Measurements from ENCODE around the gene ZNF407. TPM values are rescaled to one million over a fixed set of nuclear protein-coding genes. Genes with fewer than 3 reads are reported as not detected.

Gene ZNF407
- total and polyA plus RNA-seq, 7 experiments from 2014 or later: 6.8 to 31.3 (median 27.9) TPM

DNA sequence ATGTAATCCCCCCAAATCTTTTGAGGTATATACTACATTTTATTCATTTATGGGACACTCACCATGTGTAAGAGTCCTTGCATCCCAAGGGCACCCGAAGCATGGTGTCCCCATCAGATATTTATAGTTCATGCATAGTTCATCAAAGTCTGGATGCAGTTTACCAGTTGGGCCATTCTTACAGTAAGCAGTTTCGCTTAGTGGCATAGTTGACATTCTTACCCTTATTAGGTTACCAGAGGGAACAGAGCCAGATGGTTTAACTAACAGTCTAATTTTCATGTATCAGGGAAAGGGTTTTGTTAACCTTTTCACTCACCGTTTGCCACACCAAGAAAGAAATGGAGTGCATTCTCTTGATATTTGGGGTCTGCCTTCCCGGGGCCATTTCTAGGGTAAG is 7.1 kb downstream of the ZNF407 start:
- Mint-ChIP-seq H3K36me3 (peaks cover 0 to 19% (median 12%) of the 10 kb centered on the region in 5 donors), H3K27me3 (no peaks in the 10 kb centered on the region), H3K27ac (no peak overlapping the region), H3K9me3 (peaks cover 0 to 2% (median 0%) of the 10 kb centered on the region in 11 donors), H3K4me1 (peaks cover 20 to 66% (median 53%) of the 10 kb centered on the region in 7 donors), H3K4me3 (no peak overlapping the region)
- POLR2A ChIA-PET: interaction anchor here (0.7 kb wide), 1 partner anchor 1272 kb away, joined by 3 read pairs; no protein-coding TSS in a partner anchor
- H3K4me3 ChIP-seq (ENCODE audit: low read length): no peak overlapping the region
- no peak for DNase-seq
- no peaks in the 10 kb centered on the region for H3K36me3 ChIP-seq (ENCODE audit: control insufficient read depth in 2 of 3, insufficient read depth in 3 of 3, low read length in 3 of 3)
- no peak overlapping the region for H3K27ac ChIP-seq (ENCODE audit: low read depth, low read length)
- no peak for ATAC-seq
- H3K4me1 ChIP-seq (ENCODE audit: control insufficient read depth in 2 of 2, insufficient read depth in 2 of 2, low read length in 2 of 2): peaks cover 0 to 2% of the 10 kb centered on the region in 2 donors
- intact Hi-C loops (cut with micrococcal nuclease): no loop called here
- no peaks in the 10 kb centered on the region for H3K27me3 ChIP-seq (ENCODE audit: control insufficient read depth in 2 of 2, insufficient read depth in 2 of 2, low read length in 2 of 2)
- no peaks in the 10 kb centered on the region for H3K9me3 ChIP-seq (ENCODE audit: control insufficient read depth in 2 of 3, low read length in 3 of 3)
- CTCF ChIA-PET: no interaction called here

DNA sequence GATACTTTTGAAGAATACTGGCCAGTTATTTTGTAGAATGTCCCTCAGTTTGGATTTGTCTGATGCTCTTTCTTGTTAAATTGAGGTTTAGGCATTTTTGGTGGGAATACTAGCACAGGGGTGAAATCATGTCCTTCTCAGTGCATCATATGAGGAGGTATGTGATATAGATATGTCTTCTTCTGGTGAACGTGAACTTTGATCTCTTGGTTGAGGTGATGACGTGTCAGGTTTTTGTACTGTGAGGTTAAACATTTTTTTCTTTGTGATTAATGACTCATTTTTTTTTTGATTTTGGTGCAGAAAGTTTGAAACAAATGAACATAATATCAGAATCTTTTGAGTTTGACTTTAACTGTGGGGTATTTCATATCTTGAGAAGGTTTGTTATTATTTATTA is 11.0 kb downstream of the ZNF407 start:
- CTCF ChIA-PET: no interaction called here

DNA sequence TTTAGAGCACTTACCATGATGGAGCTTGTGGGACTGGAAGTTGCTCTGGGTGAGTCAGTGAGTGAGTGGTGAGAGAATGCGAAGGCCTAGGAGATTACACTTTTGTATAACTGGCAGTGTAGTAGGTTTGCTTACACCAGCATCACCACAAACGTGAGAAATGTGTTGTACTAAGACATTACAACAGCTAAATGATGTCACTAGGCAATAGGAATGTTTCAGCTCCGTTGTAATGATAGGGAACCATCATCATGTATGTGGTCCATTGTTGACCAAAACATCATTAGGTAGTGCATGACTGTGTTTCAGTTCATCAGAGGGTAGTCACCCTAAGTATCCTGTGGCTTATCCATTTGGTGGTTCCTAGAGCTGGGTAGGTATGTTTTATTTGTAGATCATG is 11.9 kb downstream of the ZNF407 start:
- CTCF ChIA-PET: no interaction called here
- no peak overlapping the region for H3K27ac Mint-ChIP-seq

More for the DNA sequence above, 11.0 kb downstream of the ZNF407 start:
- Mint-ChIP-seq H3K36me3 (peaks cover 0 to 16% (median 0%) of the 10 kb centered on the region in 5 donors), H3K9me3 (no peaks in the 10 kb centered on the region), H3K27ac (peak overlapping the region in 1 of 9 donors; percentile 8), H3K4me3 (no peak overlapping the region), H3K27me3 (no peaks in the 10 kb centered on the region), H3K4me1 (peaks cover 6 to 68% (median 53%) of the 10 kb centered on the region in 7 donors)
- no peak for DNase-seq
- no peaks in the 10 kb centered on the region for H3K9me3 ChIP-seq (ENCODE audit: control insufficient read depth in 2 of 3, low read length in 3 of 3)
- H3K4me3 ChIP-seq (ENCODE audit: low read length): no peak overlapping the region
- POLR2A ChIA-PET: no interaction called here
- intact Hi-C loops (cut with micrococcal nuclease): no loop called here
- H3K36me3 ChIP-seq (ENCODE audit: control insufficient read depth in 2 of 3, insufficient read depth in 3 of 3, low read length in 3 of 3): no peaks in the 10 kb centered on the region
- no peaks in the 10 kb centered on the region for H3K27me3 ChIP-seq (ENCODE audit: control insufficient read depth in 2 of 2, insufficient read depth in 2 of 2, low read length in 2 of 2)
- no peak overlapping the region for H3K27ac ChIP-seq (ENCODE audit: low read depth, low read length)
- peaks cover 0 to 8% of the 10 kb centered on the region in 2 donors for H3K4me1 ChIP-seq (ENCODE audit: control insufficient read depth in 2 of 2, insufficient read depth in 2 of 2, low read length in 2 of 2)
- ATAC-seq: no peak

DNA sequence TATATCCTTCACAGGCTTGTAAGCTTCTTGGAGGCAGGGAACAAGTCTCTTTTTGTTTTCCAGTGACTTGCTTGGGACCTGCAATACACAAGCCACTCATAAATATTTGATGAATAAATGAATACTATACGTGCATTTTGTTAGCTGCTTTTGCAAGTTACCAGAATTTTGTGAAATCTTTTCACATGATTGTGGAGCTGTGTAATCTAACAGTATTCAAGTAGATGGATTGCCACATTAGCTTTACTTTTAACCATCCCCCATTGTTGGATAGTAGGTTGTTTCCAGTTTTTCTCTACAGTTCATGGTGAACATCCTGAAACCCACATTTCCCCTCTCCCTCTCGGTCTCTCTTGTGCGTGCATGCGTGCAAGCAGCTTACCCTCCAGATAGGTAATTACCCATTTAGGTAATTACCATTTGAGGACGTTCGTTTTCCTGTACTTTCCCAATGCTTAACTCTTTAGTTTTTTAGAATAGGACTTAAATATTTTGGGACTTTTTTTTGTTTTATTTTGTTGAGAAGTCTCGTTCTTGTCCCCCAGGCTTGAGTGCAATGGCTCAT is 12.5 kb downstream of the ZNF407 start:
- H3K36me3 ChIP-seq (ENCODE audit: control insufficient read depth in 2 of 3, insufficient read depth in 3 of 3, low read length in 3 of 3): no peaks in the 10 kb centered on the region
- CTCF ChIA-PET: no interaction called here
- Mint-ChIP-seq H3K9me3 (peaks cover 0 to 7% (median 0%) of the 10 kb centered on the region in 11 donors), H3K27me3 (no peaks in the 10 kb centered on the region), H3K27ac (no peak overlapping the region), H3K4me1 (peaks cover 6 to 67% (median 50%) of the 10 kb centered on the region in 7 donors), H3K4me3 (no peak overlapping the region), H3K36me3 (peaks cover 0 to 16% (median 0%) of the 10 kb centered on the region in 5 donors)
- POLR2A ChIA-PET: interaction anchor here (1.2 kb wide), 1 partner anchor 11 kb away, joined by 5 read pairs; no protein-coding TSS in a partner anchor
- no peak for DNase-seq
- H3K9me3 ChIP-seq (ENCODE audit: control insufficient read depth in 2 of 3, low read length in 3 of 3): no peaks in the 10 kb centered on the region
- H3K4me3 ChIP-seq (ENCODE audit: low read length): no peak overlapping the region
- no peaks in the 10 kb centered on the region for H3K27me3 ChIP-seq (ENCODE audit: control insufficient read depth in 2 of 2, insufficient read depth in 2 of 2, low read length in 2 of 2)
- H3K4me1 ChIP-seq (ENCODE audit: control insufficient read depth in 2 of 2, insufficient read depth in 2 of 2, low read length in 2 of 2): peaks cover 0 to 8% of the 10 kb centered on the region in 2 donors
- no peak overlapping the region for H3K27ac ChIP-seq (ENCODE audit: low read depth, low read length)
- no peak for ATAC-seq
- intact Hi-C loops (cut with micrococcal nuclease): no loop called here

More for the DNA sequence above, 11.9 kb downstream of the ZNF407 start:
- H3K27ac ChIP-seq (ENCODE audit: low read depth, low read length): no peak overlapping the region
- Mint-ChIP-seq H3K4me1 (peaks cover 6 to 67% (median 50%) of the 10 kb centered on the region in 7 donors), H3K36me3 (peaks cover 0 to 16% (median 0%) of the 10 kb centered on the region in 5 donors), H3K27me3 (no peaks in the 10 kb centered on the region), H3K4me3 (no peak overlapping the region), H3K9me3 (peaks cover 0 to 2% (median 0%) of the 10 kb centered on the region in 11 donors)
- POLR2A ChIA-PET: interaction anchor here (1.2 kb wide), 1 partner anchor 11 kb away, joined by 5 read pairs; no protein-coding TSS in a partner anchor
- intact Hi-C loops (cut with micrococcal nuclease): no loop called here
- H3K36me3 ChIP-seq (ENCODE audit: control insufficient read depth in 2 of 3, insufficient read depth in 3 of 3, low read length in 3 of 3): no peaks in the 10 kb centered on the region
- DNase-seq (no peak), ATAC-seq (no peak)
- no peak overlapping the region for H3K4me3 ChIP-seq (ENCODE audit: low read length)
- peaks cover 0 to 8% of the 10 kb centered on the region in 2 donors for H3K4me1 ChIP-seq (ENCODE audit: control insufficient read depth in 2 of 2, insufficient read depth in 2 of 2, low read length in 2 of 2)
- no peaks in the 10 kb centered on the region for H3K9me3 ChIP-seq (ENCODE audit: control insufficient read depth in 2 of 3, low read length in 3 of 3)
- no peaks in the 10 kb centered on the region for H3K27me3 ChIP-seq (ENCODE audit: control insufficient read depth in 2 of 2, insufficient read depth in 2 of 2, low read length in 2 of 2)

DNA sequence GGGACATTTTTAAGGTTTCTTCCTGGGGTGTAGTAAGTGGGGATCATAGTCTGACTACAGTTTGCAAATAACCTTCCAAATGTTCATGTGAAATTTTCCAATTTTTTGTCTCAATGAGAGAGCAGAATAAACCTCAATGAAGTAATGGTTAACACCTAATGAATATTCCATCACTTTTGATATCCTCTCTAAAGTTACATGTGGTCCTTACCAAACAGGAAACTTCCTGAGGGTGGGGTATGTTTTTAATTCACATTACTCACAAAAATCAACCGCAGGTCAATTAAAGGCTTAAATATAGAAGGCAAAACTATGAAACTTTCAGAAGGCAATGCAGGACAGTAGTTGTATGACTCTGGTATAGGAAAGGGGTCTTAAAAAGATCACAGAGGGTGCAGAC is 13.2 kb downstream of the ZNF407 start:
- no peaks in the 10 kb centered on the region for H3K9me3 ChIP-seq (ENCODE audit: control insufficient read depth in 2 of 3, low read length in 3 of 3)
- no peak overlapping the region for H3K27ac ChIP-seq (ENCODE audit: low read depth, low read length)
- Mint-ChIP-seq H3K27ac (peak overlapping the region in 2 of 9 donors; percentile 6 to 54), H3K36me3 (peaks cover 0 to 16% (median 0%) of the 10 kb centered on the region in 5 donors), H3K27me3 (no peaks in the 10 kb centered on the region), H3K4me1 (peaks cover 6 to 67% (median 50%) of the 10 kb centered on the region in 7 donors), H3K4me3 (peak overlapping the region in 3 of 10 donors; percentile 5 to 14 (median 10)), H3K9me3 (peaks cover 0 to 7% (median 0%) of the 10 kb centered on the region in 11 donors)
- H3K36me3 ChIP-seq (ENCODE audit: control insufficient read depth in 2 of 3, insufficient read depth in 3 of 3, low read length in 3 of 3): no peaks in the 10 kb centered on the region
- peaks cover 0 to 8% of the 10 kb centered on the region in 2 donors for H3K4me1 ChIP-seq (ENCODE audit: control insufficient read depth in 2 of 2, insufficient read depth in 2 of 2, low read length in 2 of 2)
- H3K27me3 ChIP-seq (ENCODE audit: control insufficient read depth in 2 of 2, insufficient read depth in 2 of 2, low read length in 2 of 2): no peaks in the 10 kb centered on the region
- POLR2A ChIA-PET: interaction anchor here (0.8 kb wide), 1 partner anchor 12 kb away, joined by 3 read pairs; no protein-coding TSS in a partner anchor
- ATAC-seq: no peak
- no peak overlapping the region for H3K4me3 ChIP-seq (ENCODE audit: low read length)
- CTCF ChIA-PET: no interaction called here
- intact Hi-C loops (cut with micrococcal nuclease): no loop called here
- DNase-seq: no peak

DNA sequence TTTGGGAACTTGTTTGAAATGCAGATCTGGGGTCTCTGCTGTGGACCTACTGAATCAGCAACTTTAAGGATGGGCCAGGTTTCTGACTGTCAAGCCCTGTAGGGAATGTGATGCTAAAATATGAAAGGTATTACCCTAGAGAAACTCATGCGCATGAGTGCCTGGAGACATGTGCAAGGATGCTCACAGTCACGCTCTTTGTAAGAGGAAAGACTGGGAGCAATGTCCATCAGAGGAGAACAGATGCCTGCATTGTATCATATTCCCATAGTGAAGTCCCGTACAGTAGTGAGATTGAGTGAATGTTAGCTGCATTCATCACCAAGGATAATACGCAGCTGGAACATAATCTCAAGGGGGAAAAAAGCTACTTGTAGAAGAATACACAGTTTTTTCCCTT is 14.1 kb downstream of the ZNF407 start:
- ATAC-seq (no peak), DNase-seq (no peak)
- Mint-ChIP-seq H3K4me1 (peaks cover 6 to 67% (median 49%) of the 10 kb centered on the region in 7 donors), H3K27ac (peak overlapping the region in 1 of 9 donors; percentile 23), H3K36me3 (peaks cover 0 to 16% (median 0%) of the 10 kb centered on the region in 5 donors), H3K27me3 (no peaks in the 10 kb centered on the region), H3K9me3 (peaks cover 0 to 7% (median 0%) of the 10 kb centered on the region in 11 donors), H3K4me3 (no peak overlapping the region)
- ChIA-PET CTCF (no interaction called here), POLR2A (no interaction called here)
- Histone ChIP-seq H3K4me1 (ENCODE audit: control insufficient read depth in 2 of 2, insufficient read depth in 2 of 2, low read length in 2 of 2) (peaks cover 0 to 8% of the 10 kb centered on the region in 2 donors), H3K27me3 (ENCODE audit: control insufficient read depth in 2 of 2, insufficient read depth in 2 of 2, low read length in 2 of 2) (no peaks in the 10 kb centered on the region), H3K36me3 (ENCODE audit: control insufficient read depth in 2 of 3, insufficient read depth in 3 of 3, low read length in 3 of 3) (no peaks in the 10 kb centered on the region), H3K9me3 (ENCODE audit: control insufficient read depth in 2 of 3, low read length in 3 of 3) (no peaks in the 10 kb centered on the region), H3K4me3 (ENCODE audit: low read length) (no peak overlapping the region), H3K27ac (ENCODE audit: low read depth, low read length) (no peak overlapping the region)
- intact Hi-C loops (cut with micrococcal nuclease): no loop called here
